GM12801 (cell line): ENCODE measurements around the gene SPATA25.

ENCODE experiments used
- TF ChIP-seq, protein P1 (sequence below): IDR thresholded peaks from one replicate; pipeline ENCODE4 v1.5.1; 2011; ENCODE audit warnings: control low read depth; ENCODE audit not compliant: insufficient read length; ENCODE audit errors: extremely low read depth

Gene SPATA25

DNA sequence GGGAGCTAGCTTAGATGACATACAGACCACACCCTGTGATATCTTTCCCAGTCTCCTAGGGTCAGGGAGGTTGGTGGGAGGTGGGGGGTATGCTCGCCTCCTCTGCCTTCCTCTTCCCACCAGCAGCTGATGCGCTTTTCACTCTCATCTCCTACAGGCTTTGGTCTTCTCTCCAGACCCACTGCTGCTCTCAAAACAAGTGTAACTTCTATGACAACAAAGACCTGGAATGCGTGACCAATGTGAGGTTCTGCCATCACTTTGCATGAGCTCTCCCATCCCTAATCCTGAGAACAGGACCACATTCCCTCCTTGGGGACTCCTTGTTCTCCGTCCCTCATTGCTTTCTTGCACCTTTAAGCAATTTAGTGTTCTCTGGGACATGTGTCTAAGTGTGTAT is 6.4 kb upstream of the SPATA25 start:
- TF ChIP-seq, protein P1, sequence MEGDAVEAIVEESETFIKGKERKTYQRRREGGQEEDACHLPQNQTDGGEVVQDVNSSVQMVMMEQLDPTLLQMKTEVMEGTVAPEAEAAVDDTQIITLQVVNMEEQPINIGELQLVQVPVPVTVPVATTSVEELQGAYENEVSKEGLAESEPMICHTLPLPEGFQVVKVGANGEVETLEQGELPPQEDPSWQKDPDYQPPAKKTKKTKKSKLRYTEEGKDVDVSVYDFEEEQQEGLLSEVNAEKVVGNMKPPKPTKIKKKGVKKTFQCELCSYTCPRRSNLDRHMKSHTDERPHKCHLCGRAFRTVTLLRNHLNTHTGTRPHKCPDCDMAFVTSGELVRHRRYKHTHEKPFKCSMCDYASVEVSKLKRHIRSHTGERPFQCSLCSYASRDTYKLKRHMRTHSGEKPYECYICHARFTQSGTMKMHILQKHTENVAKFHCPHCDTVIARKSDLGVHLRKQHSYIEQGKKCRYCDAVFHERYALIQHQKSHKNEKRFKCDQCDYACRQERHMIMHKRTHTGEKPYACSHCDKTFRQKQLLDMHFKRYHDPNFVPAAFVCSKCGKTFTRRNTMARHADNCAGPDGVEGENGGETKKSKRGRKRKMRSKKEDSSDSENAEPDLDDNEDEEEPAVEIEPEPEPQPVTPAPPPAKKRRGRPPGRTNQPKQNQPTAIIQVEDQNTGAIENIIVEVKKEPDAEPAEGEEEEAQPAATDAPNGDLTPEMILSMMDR = no peak

DNA sequence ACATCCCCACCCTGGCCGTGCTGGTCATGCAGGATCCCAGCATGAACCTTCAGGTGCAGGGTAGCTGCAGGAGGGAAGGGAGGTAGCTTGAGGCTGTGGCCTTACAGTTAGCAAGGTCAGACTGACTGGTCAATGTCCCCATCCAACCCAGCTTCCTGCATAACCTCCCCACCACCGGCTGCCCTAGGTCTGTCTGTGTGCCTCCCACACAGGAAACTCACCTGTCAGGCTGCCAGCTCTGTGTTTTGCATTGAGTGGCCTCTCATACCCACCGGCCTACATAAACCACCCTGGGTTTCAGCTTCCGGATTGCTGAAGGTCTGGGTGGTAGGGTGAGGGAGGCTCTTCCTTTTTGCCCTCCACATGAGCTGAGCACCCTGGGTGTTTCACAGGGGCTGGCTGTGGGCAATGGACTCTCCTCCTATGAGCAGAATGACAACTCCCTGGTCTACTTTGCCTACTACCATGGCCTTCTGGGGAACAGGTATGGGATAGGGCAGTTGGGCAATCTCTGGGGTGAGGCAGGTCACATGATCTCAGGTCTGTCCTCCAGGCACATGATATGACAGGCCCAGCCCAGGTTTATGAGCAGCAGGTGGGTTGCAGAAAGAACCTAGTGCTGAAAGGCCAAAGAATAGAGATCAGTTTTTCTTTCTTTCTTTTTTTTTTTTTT is 5.5 kb upstream of the SPATA25 start:
- TF ChIP-seq, protein P1 = no peak

DNA sequence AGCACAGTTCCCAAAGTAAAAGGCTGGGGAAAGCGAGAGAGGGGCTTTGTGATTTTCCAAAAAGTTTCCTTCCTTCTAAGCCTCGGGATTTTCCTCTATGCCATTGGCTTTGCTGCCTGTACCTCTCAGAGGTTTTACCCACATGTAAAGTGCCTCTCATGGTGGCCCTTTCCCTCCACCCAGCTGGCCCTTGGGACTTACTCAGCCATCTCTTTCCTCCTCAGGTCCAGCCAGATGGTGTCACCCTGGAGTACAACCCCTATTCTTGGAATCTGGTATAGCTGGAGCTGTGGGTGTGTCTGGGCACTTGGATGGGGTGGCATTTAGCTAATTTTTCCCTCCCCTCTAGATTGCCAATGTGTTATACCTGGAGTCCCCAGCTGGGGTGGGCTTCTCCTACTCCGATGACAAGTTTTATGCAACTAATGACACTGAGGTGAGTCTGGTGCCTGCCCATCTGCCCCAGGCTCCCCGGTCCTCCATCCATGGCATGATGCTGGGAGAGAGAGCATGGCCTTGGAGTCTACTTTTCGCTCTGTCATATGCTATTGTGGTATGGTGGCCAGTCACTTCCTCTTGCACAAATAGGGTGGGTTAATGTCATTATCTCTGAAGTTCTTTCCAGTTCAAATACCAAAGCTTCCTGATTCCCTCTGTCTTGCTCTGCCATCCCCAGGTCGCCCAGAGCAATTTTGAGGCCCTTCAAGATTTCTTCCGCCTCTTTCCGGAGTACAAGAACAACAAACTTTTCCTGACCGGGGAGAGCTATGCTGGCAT is 4.8 kb upstream of the SPATA25 start:
- TF ChIP-seq, protein P1 = no peak

DNA sequence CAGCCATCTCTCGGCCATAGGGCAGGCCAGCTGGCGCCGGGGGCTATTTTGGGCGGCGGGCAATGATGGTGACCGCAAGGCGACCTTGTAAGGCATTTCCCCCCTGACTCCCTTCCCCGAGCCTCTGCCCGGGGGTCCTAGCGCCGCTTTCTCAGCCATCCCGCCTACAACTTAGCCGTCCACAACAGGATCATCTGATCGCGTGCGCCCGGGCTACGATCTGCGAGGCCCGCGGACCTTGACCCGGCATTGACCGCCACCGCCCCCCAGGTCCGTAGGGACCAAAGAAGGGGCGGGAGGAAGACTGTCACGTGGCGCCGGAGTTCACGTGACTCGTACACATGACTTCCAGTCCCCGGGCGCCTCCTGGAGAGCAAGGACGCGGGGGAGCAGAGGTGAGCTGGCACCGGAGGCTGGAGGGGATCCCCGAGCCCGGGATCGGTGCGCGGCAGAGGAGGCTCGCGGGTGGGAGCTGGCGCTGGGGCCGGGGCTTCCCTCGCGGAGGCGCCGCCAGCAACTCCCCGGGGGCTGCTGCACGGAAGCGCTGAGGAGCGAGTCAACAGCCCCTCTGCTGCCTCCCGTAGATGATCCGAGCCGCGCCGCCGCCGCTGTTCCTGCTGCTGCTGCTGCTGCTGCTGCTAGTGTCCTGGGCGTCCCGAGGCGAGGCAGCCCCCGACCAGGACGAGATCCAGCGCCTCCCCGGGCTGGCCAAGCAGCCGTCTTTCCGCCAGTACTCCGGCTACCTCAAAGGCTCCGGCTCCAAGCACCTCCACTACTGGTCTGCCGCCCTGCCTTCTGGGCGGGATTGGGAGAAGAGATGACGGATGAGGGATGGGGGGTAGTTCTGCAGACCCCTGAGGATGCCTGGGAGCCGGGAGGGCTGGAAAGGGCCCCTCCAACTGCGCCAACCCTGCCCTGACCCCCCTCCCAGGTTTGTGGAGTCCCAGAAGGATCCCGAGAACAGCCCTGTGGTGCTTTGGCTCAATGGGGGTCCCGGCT is 3.9 kb upstream of the SPATA25 start, which contains the start of the genes CTSA and NEURL2:
CTSA (plus strand) TSS at position 351 of the 999 bp plus-strand sequence; CDS start at position 585, 234 bp downstream.
NEURL2 (minus strand) TSS at position 224 of the 999 bp plus-strand sequence; CDS start at position 7, 217 bp downstream.
- TF ChIP-seq, protein P1 = no peak

DNA sequence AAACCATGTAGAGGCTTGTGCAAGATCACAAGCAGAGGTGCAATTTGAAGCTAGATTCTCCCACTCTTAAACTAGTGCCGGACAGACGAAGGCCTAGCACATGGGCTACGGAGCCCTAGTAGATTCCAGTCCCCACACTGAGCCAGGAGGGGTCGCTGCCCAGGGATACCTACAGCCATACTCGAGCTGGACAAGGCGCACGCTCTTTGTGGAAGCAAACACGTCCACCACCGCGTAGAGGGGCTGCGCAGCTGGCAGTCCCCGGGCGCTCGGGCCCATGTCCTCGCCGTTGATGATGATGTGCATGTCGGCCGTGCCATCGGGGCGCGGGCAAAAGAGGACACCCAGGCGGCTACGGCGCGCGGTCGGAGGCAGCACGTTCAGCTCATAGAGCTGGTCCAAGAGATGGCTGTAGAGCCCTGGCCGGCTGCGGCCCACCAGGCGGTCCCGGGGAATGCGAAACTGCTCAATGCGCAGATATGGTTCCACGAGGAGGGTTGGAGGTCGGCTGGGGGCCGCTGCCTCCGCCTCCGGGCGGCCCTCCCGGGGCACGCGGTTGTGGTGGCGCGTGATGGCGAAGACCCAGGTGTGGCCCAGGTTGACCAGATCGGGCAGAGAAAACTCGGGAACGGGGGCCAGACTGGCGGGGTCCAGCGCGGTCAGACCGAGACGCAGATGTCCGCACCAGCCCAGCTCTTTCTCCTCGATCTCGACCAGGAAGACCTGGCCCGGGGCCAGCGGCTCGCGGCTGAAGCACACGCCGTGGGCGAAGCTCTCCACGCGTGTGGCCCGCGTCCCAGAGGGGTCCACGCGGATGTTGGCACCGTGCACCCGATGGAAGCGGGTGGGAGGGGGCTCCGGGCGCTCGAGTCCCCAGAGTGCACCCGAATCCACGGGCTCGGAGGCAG is 2.9 kb upstream of the SPATA25 start:
- TF ChIP-seq, protein P1 = no peak

DNA sequence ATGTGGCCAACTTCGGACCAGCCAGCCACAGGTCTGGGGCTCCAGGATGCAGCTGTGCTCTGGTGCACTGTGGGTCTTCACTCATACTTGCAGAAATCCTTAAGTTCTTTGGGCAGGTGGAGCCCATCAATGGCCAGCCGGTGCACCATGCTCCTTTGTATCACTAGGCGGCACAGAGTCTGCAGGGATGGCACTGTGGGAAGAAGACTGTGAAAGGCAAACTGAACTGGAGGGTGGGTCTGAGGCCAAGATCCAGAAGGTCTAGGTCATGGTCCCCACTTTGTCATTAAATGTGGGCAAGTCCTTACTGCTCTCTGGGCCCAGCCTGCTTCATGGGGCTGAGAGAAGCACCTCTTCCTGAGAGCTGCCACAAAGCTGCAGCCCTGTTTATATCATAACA is 1.3 kb upstream of the SPATA25 start:
- TF ChIP-seq, protein P1 = no peak
